HL-60/S4 treated with retinoic acid at 250 ng/mL for 4 days and 3 days (cell line): ENCODE results near the gene CPNE4.

Source experiments
- in situ Hi-C: fragments of 300-500 bp; cut with MboI; formaldehyde crosslinking; loops from 2 replicates; pipeline ENCODE4 v1.7.0; 2022; ENCODE audit warnings: low sequenced_read_pairs

The CPNE4 gene

GRCh38 chr3:131620977-131621376 lies 413.8 kb downstream of the CPNE4 start:
- in situ Hi-C loops = no loop called here

DNA sequence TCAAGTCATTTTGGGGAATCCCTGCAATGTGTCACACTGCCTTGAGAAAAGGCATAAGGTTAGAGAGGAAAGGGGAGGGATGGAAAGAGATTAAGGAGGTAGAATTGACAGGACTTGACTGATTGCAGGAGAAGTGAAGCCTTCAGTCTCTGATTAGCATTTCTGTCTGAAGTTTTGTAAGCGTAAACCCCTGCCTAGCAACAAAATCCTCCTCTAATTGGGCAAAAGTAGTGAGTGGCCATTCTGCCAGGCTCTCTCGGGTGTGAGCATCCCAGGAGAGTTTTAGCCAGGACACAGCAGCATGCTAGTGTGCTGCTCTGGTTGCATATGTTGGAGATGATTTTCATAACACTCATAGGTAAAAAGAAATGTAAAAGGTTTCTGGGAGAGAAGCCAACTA lies 415.0 kb downstream of the CPNE4 start:
- in situ Hi-C loops = no loop called here

- in situ Hi-C loops = no loop called here
These were observed 418.1 kb downstream of the CPNE4 start for GRCh38 chr3:131616719-131617118.

GRCh38 chr3:131612745-131613144 lies 422.1 kb downstream of the CPNE4 start:
- in situ Hi-C loops = no loop called here

- in situ Hi-C loops = no loop called here
These were observed 424.6 kb downstream of the CPNE4 start for GRCh38 chr3:131610174-131610573.

GRCh38 chr3:131608741-131609140 lies 426.1 kb downstream of the CPNE4 start:
- in situ Hi-C loops = no loop called here

- in situ Hi-C loops = no loop called here
These were observed 426.5 kb downstream of the CPNE4 start for GRCh38 chr3:131608296-131608695.

- in situ Hi-C loops = no loop called here
These were observed 428.9 kb downstream of the CPNE4 start for GRCh38 chr3:131605916-131606315.

DNA sequence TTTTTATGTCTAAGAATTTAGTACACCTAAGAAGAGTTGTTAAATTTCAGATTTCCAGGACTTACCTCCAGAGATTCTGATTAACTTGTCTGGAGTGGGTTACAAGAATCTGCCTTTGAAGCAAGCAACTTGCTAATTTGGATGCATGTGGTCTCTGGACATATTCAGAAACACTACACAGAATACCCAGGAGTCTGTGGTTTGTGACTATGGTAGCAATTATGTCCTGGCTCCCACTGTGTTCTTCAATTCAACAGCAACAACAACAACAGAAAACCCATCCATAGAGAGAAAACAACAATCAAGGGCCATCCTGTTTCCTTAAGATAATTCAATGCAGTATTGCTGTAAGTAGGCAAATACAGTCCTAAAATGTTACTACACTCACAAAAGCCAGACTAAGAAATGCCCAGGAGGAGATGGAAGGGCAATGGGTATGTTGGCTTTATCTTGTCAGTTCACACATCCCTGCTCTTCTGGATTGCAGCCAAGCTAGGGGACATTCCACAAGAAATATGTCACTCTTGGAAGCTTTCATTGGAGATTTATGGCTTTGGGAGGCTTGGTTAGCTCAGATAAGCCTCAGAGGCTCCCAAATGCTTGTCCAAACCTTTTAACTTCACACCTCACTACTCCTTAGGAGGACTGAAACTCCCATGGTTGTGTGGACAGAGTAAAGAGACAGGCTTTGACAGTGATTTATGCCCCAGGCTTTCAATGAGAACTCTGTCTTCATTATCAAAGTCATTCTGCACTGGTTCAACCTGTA lies 432.6 kb downstream of the CPNE4 start:
- in situ Hi-C loops = no loop called here

DNA sequence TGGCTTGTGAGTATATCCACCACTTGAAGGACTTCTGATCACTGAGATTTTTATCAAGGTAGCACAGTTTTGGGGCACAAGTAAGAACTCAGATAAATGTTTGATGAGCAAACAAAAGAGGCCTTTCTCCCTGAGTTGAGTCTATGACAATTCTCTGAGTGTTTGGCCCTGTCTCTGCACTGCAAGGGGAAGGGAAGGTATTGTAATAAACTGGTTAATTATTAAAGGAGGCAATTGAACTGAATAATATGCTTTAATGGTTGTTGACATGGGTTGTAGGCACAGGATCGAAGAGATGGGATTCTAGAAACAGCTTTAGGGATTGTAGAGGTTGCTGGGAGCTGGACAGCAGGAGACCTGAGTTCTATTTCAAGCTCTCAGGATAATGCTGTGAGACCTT lies 437.0 kb downstream of the CPNE4 start:
- in situ Hi-C loops = no loop called here

- in situ Hi-C loops = no loop called here
These were observed 437.9 kb downstream of the CPNE4 start for GRCh38 chr3:131596884-131597283.

DNA sequence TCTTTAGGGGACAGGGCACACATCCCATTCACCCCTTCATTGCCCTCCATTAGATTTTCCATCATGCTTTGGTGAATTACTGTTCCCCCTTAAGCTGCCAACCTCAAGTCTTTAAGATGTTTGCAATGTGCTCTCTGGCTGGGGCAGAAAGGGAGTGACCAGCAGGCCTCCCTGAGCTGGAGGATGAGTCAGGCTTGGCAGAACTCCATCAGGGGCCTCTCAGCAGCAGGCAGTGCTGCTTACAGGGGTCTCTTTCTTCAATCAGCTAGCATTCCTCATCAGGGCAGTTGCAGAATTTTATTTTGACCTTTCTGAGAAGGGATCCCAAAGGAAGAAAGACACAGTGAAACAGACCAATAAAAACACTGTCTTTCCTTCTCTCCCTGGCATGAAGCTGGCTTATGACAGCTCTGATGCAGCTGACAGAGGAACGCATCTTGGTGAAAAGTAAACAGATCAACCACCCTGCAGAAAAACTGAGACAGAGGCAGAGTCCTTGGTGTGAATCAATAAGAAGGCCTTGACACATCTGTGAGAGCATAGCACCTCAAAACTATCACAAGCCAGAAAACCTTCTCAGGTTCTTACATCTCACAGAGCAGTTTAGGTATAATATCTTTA lies 443.3 kb downstream of the CPNE4 start:
- in situ Hi-C loops = no loop called here

DNA sequence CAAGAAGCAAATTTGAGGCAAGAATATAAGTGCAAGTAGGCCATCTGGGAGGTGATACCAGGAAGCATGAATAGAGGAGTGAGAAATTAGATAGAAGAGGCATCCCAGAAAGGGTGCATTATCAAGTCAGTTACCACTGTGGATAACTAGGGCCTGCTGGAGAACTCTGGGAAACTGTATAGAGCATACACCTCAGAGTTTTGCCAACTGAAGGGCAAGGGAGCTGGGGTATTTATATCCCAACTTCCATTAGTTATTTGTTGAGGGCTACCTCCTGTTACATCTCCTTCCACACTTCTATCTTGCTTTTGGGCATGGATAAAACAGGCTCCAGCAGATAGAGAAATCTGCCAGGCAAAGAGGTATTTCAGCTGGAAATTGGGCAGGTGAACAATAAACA lies 448.5 kb downstream of the CPNE4 start:
- in situ Hi-C loops = no loop called here

GRCh38 chr3:131582438-131582837 lies 452.4 kb downstream of the CPNE4 start:
- in situ Hi-C loops = no loop called here

GRCh38 chr3:131568460-131568859 lies 466.4 kb downstream of the CPNE4 start:
- in situ Hi-C loops = no loop called here

DNA sequence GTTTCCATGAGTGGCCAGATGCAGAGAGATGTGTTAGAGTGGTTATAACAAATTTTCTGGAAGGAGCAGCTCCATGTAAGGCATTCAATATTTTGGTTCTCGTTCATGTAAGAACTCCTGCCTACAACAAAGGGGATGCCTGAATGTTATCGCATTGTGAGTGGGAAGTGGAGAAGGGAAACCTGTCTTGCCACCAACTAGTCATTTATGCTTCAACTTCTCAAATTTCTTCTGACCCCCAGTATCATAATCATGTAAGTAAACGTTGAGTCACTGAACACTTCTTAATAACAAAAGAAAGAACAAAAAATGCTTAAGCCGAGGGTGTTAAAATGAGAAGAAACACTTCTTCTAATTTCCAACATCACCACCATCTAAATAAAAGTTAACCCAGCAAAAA lies 470.0 kb downstream of the CPNE4 start:
- in situ Hi-C loops = no loop called here

DNA sequence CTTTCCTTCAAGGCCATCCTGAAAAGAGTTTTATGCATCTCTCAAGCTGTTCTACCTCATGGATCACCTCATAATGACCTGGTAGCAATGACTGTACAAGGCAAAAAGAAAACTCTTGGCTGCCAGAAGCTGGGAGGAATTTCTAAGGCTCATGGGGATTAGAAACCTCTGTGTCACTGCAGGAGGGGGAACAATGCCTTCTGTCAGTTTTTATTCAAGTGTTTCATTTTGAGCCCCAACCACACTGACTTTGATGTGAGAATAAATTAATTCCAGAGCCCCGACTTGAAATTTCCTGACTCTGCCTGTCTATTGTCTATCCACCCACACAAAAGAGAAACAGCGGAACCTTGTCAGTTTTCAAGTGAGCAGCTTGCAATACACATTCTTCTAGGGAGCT lies 473.3 kb downstream of the CPNE4 start:
- in situ Hi-C loops = no loop called here

- in situ Hi-C loops = no loop called here
These were observed 474.0 kb downstream of the CPNE4 start for GRCh38 chr3:131560795-131561194.

- in situ Hi-C loops = no loop called here
These were observed 479.4 kb downstream of the CPNE4 start for GRCh38 chr3:131555456-131555855.

DNA sequence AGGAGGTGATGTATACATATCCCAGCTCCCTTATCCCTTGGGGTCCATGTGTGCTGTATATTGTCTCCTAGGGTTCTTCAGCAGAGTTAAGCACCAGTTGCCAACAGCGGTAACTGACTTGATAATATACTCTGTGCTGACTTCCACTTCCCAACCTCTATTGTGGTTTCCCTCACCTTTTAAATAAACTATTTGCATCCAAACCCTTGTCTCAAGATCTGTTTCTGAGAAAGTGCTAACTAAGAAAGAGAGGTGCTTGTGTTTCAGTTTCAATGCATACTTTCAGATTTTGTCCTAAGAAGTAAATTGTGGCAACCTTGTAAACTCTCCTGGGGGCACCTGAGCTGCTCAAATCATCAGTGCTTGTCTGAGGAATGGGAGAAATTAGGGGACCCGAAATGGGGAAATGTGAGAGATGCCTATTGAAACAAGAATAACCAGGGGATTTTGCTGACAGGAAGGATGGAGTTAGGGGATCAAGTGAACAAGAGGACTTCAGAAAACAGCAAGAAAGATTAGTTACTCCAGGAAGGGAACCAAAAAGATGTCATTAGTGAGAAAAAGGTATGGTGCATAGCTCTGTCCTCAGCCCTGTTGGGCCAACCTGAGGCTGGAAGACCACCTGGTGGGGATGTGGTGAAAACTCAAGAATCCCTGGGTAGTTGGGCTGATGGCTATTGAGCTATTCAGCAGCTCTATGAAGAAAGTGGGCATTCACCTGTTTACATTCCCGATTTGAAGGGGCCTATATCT lies 481.1 kb downstream of the CPNE4 start:
- in situ Hi-C loops = no loop called here

GRCh38 chr3:131551761-131552160 lies 483.1 kb downstream of the CPNE4 start:
- in situ Hi-C loops = no loop called here
